Measurements from ENCODE around the gene SEZ6L2. TPM values are rescaled to one million over a fixed set of nuclear protein-coding genes. Genes with fewer than 3 reads are reported as not detected.

SEZ6L2 gene
- total RNA-seq, 1 donor from 2014 or later, result 69.6 TPM

GRCh38 chr16:29898135-29898803, 1.1 kb downstream of the SEZ6L2 start:
- Mint-ChIP-seq H3K4me1 (ENCODE audit: low read depth, unreplicated experiment) (peaks cover 14% of the 10 kb centered on the region), H3K9me3 (ENCODE audit: unreplicated experiment) (no peaks in the 10 kb centered on the region), H3K36me3 (ENCODE audit: low read depth, unreplicated experiment) (peaks cover 4% of the 10 kb centered on the region), H3K4me3 (ENCODE audit: unreplicated experiment) (peak overlapping the region; percentile 90), H3K27me3 (ENCODE audit: low read depth, unreplicated experiment) (no peaks in the 10 kb centered on the region), H3K27ac (ENCODE audit: unreplicated experiment) (peak overlapping the region; percentile 30)
- Histone ChIP-seq H3K79me2 (ENCODE audit: insufficient read depth, low read length) (peaks cover 4% of the 10 kb centered on the region), H3K27ac (ENCODE audit: low read depth, low read length) (no peak overlapping the region), H3K4me1 (ENCODE audit: insufficient read depth, low read length) (peaks cover 23% of the 10 kb centered on the region), H3K4me2 (ENCODE audit: low read length) (peak overlapping the region; percentile 100), H3K9ac (ENCODE audit: low read length) (peak overlapping the region; percentile 73), H3K9me3 (ENCODE audit: insufficient read depth, low read depth, low read length) (no peaks in the 10 kb centered on the region), H4K20me1 (ENCODE audit: insufficient read depth, low read length) (peaks cover 15% of the 10 kb centered on the region), H3K27me3 (ENCODE audit: insufficient read depth, low read length) (peaks cover 7% of the 10 kb centered on the region), H2AFZ (ENCODE audit: low read depth, low read length) (no peak overlapping the region), H3K4me3 (ENCODE audit: insufficient read depth, low read depth, low read length) (peak overlapping the region; percentile 59), H3K36me3 (ENCODE audit: insufficient read depth, low read length) (no peaks in the 10 kb centered on the region)
- FAIRE-seq (no peak), DNase-seq (ENCODE audit: low read depth) (no peak)
- TF ChIP-seq CTCF (IDR thresholded peaks at IDR 0.05; ENCODE audit: insufficient read depth, low read depth, low read length), result no peak
- TF ChIP-seq EZH2 (IDR thresholded peaks at IDR 0.05; ENCODE audit: insufficient read depth, low read length), result no peak

- Mint-ChIP-seq H3K9me3 (ENCODE audit: unreplicated experiment) (no peaks in the 10 kb centered on the region), H3K36me3 (ENCODE audit: low read depth, unreplicated experiment) (peaks cover 7% of the 10 kb centered on the region), H3K4me1 (ENCODE audit: low read depth, unreplicated experiment) (peaks cover 13% of the 10 kb centered on the region), H3K27ac (ENCODE audit: unreplicated experiment) (no peak overlapping the region), H3K27me3 (ENCODE audit: low read depth, unreplicated experiment) (no peaks in the 10 kb centered on the region), H3K4me3 (ENCODE audit: unreplicated experiment) (no peak overlapping the region)
- no peak overlapping the region for H2AFZ ChIP-seq (ENCODE audit: low read depth, low read length)
- H3K4me1 ChIP-seq (ENCODE audit: insufficient read depth, low read length), result peaks cover 23% of the 10 kb centered on the region
- H3K79me2 ChIP-seq (ENCODE audit: insufficient read depth, low read length), result peaks cover 4% of the 10 kb centered on the region
- H3K4me2 ChIP-seq (ENCODE audit: low read length), result no peak overlapping the region
- no peak for TF ChIP-seq CTCF (IDR thresholded peaks at IDR 0.05; ENCODE audit: insufficient read depth, low read depth, low read length)
- no peak for TF ChIP-seq EZH2 (IDR thresholded peaks at IDR 0.05; ENCODE audit: insufficient read depth, low read length)
- FAIRE-seq (no peak), DNase-seq (ENCODE audit: low read depth) (no peak)
- no peak overlapping the region for H3K27ac ChIP-seq (ENCODE audit: low read depth, low read length)
- H3K4me3 ChIP-seq (ENCODE audit: insufficient read depth, low read depth, low read length), result no peak overlapping the region
- no peak overlapping the region for H3K9ac ChIP-seq (ENCODE audit: low read length)
- peaks cover 7% of the 10 kb centered on the region for H3K27me3 ChIP-seq (ENCODE audit: insufficient read depth, low read length)
- no peaks in the 10 kb centered on the region for H3K9me3 ChIP-seq (ENCODE audit: insufficient read depth, low read depth, low read length)
- peaks cover 15% of the 10 kb centered on the region for H4K20me1 ChIP-seq (ENCODE audit: insufficient read depth, low read length)
- no peaks in the 10 kb centered on the region for H3K36me3 ChIP-seq (ENCODE audit: insufficient read depth, low read length)
These were observed 2.0 kb downstream of the SEZ6L2 start for GRCh38 chr16:29897333-29897732.

GRCh38 chr16:29896841-29897240, 2.5 kb downstream of the SEZ6L2 start:
- H4K20me1 ChIP-seq (ENCODE audit: insufficient read depth, low read length), result peaks cover 10% of the 10 kb centered on the region
- TF ChIP-seq CTCF (IDR thresholded peaks at IDR 0.05; ENCODE audit: insufficient read depth, low read depth, low read length), result no peak
- peaks cover 3% of the 10 kb centered on the region for H3K79me2 ChIP-seq (ENCODE audit: insufficient read depth, low read length)
- H3K27ac ChIP-seq (ENCODE audit: low read depth, low read length), result no peak overlapping the region
- DNase-seq (ENCODE audit: low read depth) (no peak), FAIRE-seq (no peak)
- Mint-ChIP-seq H3K27me3 (ENCODE audit: low read depth, unreplicated experiment) (no peaks in the 10 kb centered on the region), H3K9me3 (ENCODE audit: unreplicated experiment) (no peaks in the 10 kb centered on the region), H3K36me3 (ENCODE audit: low read depth, unreplicated experiment) (peaks cover 7% of the 10 kb centered on the region), H3K4me3 (ENCODE audit: unreplicated experiment) (no peak overlapping the region), H3K27ac (ENCODE audit: unreplicated experiment) (no peak overlapping the region), H3K4me1 (ENCODE audit: low read depth, unreplicated experiment) (peaks cover 10% of the 10 kb centered on the region)
- no peak overlapping the region for H3K4me3 ChIP-seq (ENCODE audit: insufficient read depth, low read depth, low read length)
- H3K27me3 ChIP-seq (ENCODE audit: insufficient read depth, low read length), result peaks cover 7% of the 10 kb centered on the region
- no peak overlapping the region for H2AFZ ChIP-seq (ENCODE audit: low read depth, low read length)
- H3K9me3 ChIP-seq (ENCODE audit: insufficient read depth, low read depth, low read length), result no peaks in the 10 kb centered on the region
- no peak overlapping the region for H3K4me2 ChIP-seq (ENCODE audit: low read length)
- no peaks in the 10 kb centered on the region for H3K36me3 ChIP-seq (ENCODE audit: insufficient read depth, low read length)
- no peak overlapping the region for H3K9ac ChIP-seq (ENCODE audit: low read length)
- peaks cover 23% of the 10 kb centered on the region for H3K4me1 ChIP-seq (ENCODE audit: insufficient read depth, low read length)
